GM12874 (cell line): Measurements from ENCODE around the gene GRSF1.

Experiments
- TF ChIP-seq, protein P1 (sequence below): IDR thresholded peaks from 2 replicates; pipeline ENCODE4 v1.5.1; 2011; ENCODE audit warnings: low read depth, mild to moderate bottlenecking, control low read depth, low read length, moderate library complexity; ENCODE audit not compliant: insufficient read depth

The GRSF1 gene

GRCh38 chr4:70830054-70830453, 9.6 kb downstream of the GRSF1 start:
- TF ChIP-seq, protein P1, sequence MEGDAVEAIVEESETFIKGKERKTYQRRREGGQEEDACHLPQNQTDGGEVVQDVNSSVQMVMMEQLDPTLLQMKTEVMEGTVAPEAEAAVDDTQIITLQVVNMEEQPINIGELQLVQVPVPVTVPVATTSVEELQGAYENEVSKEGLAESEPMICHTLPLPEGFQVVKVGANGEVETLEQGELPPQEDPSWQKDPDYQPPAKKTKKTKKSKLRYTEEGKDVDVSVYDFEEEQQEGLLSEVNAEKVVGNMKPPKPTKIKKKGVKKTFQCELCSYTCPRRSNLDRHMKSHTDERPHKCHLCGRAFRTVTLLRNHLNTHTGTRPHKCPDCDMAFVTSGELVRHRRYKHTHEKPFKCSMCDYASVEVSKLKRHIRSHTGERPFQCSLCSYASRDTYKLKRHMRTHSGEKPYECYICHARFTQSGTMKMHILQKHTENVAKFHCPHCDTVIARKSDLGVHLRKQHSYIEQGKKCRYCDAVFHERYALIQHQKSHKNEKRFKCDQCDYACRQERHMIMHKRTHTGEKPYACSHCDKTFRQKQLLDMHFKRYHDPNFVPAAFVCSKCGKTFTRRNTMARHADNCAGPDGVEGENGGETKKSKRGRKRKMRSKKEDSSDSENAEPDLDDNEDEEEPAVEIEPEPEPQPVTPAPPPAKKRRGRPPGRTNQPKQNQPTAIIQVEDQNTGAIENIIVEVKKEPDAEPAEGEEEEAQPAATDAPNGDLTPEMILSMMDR = no peak

GRCh38 chr4:70829492-70829891, 10.2 kb downstream of the GRSF1 start:
- TF ChIP-seq, protein P1 = no peak

DNA sequence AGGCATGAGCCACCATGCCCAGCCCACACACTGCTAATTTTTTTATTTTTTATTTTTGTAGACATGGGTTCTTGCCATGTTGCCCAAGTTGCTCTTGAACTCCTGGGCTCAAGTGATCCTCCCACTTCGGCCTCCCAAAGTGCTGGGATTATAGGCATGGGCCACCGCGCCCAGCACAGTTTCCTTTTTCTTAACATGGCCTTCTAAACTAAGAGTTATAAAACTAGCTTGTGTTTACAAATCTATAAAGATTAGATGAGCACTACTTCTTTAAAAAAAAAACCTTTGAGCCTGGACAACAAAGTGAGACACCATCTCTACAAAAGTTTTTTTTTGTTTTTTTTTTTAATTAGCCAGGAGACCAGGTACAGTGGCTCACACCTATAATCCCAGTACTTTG, 10.7 kb downstream of the GRSF1 start:
- TF ChIP-seq, protein P1 = no peak

DNA sequence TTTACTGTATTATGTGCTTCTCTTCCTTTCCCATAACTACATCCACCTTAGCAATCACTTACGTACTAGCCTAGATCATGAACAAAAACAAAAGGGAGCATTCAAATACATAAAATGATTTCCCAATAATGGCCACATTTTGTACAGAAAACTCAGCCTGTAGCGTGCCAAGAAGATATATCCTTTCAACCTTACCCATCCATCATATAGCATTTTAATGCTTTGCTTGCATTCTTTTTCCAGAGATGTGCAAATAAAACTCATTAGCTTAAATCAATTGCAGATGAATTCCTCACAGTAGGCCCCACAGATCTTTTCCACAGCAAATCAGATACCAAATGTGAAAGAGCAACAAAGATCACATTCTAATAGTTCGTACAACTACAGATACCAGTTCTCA, 20.8 kb downstream of the GRSF1 start:
- TF ChIP-seq, protein P1 = no peak

DNA sequence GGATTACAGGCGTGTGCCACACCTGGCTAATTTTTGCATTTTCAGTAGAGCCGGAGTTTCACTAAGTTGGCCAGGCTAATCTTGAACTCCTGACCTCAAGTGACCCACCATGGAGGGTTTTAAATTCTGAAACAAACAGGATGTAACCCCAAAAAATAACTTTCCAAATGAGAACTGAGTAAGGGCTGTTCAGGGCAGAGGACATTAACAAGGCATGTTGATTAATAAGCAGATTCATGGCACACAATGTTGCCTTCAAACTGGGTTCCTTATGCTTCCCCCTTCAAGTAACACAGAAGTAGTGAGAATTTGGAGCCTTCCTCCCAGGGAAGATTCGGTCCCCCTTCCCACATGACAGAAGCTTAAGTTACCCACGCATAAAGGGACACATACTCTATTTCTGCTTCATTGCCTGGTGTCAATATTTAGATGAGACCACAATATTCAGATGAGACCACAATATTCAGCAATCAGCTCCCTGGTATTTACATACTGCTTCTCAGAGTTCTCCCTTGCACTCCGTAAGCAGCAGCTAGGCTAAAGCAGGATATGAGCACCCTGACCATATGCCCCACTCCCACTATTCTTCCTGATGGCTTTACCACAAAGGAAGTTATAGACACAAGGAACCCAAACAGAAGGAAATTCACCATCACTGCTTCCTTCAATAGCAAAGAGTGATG, 21.4 kb downstream of the GRSF1 start:
- TF ChIP-seq, protein P1 = no peak

GRCh38 chr4:70816894-70817293, 22.8 kb downstream of the GRSF1 start:
- TF ChIP-seq, protein P1 = no peak

- TF ChIP-seq, protein P1 = no peak
These were observed 24.3 kb downstream of the GRSF1 start for GRCh38 chr4:70815370-70815769.
